ENCODE data around the gene COX7C. TPM values are rescaled to one million over a fixed set of nuclear protein-coding genes. Genes with fewer than 3 reads are reported as not detected.

Gene COX7C
- total and polyA plus RNA-seq, 9 of the 15 experiments (the other 6 are each of a cell fraction or from before 2014, with no cell fraction given) = 576 to 1,783 (median 996) TPM

DNA sequence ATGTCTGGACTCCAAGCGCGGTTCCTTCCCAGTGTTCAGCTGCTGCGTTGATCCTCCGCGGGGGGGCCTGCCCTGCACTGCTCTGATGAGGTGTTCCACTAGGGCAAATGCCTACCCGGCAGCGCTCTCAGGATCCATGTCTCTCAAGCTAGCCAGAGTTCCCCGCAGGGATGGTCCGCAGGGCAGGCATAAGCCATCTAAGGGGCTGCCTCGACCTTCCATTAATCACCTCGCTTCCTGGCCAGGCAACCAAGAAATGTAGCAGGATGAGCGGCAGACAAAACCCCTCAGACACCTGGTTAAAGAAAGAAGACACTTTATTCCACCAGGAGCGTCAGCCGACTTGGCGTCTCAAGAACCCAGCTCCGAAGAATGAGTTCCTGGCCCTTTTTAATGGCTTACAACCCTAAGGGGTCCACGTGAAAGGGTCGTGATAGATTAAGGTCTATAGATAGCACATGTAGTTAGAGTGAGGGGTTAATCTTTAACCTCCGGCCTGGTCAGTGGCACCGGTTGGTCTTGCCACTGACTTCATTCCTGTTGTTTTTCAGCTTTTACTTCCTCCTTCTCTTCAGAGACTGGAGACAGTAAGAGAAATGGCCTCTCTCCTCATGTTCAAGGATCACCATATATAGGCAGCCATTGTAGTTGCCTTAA lies 47.2 kb upstream of the COX7C start (continued):
- TF ChIP-seq, protein P1, sequence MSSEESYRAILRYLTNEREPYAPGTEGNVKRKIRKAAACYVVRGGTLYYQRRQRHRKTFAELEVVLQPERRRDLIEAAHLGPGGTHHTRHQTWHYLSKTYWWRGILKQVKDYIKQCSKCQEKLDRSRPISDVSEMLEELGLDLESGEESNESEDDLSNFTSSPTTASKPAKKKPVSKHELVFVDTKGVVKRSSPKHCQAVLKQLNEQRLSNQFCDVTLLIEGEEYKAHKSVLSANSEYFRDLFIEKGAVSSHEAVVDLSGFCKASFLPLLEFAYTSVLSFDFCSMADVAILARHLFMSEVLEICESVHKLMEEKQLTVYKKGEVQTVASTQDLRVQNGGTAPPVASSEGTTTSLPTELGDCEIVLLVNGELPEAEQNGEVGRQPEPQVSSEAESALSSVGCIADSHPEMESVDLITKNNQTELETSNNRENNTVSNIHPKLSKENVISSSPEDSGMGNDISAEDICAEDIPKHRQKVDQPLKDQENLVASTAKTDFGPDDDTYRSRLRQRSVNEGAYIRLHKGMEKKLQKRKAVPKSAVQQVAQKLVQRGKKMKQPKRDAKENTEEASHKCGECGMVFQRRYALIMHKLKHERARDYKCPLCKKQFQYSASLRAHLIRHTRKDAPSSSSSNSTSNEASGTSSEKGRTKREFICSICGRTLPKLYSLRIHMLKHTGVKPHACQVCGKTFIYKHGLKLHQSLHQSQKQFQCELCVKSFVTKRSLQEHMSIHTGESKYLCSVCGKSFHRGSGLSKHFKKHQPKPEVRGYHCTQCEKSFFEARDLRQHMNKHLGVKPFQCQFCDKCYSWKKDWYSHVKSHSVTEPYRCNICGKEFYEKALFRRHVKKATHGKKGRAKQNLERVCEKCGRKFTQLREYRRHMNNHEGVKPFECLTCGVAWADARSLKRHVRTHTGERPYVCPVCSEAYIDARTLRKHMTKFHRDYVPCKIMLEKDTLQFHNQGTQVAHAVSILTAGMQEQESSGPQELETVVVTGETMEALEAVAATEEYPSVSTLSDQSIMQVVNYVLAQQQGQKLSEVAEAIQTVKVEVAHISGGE (CRISPR knock-in tag; IDR thresholded peaks at IDR 0.05) = peak in 1 of 3 experiments; percentile 30; a peak in 1 of 6 replicates
- TF ChIP-seq, protein P2, sequence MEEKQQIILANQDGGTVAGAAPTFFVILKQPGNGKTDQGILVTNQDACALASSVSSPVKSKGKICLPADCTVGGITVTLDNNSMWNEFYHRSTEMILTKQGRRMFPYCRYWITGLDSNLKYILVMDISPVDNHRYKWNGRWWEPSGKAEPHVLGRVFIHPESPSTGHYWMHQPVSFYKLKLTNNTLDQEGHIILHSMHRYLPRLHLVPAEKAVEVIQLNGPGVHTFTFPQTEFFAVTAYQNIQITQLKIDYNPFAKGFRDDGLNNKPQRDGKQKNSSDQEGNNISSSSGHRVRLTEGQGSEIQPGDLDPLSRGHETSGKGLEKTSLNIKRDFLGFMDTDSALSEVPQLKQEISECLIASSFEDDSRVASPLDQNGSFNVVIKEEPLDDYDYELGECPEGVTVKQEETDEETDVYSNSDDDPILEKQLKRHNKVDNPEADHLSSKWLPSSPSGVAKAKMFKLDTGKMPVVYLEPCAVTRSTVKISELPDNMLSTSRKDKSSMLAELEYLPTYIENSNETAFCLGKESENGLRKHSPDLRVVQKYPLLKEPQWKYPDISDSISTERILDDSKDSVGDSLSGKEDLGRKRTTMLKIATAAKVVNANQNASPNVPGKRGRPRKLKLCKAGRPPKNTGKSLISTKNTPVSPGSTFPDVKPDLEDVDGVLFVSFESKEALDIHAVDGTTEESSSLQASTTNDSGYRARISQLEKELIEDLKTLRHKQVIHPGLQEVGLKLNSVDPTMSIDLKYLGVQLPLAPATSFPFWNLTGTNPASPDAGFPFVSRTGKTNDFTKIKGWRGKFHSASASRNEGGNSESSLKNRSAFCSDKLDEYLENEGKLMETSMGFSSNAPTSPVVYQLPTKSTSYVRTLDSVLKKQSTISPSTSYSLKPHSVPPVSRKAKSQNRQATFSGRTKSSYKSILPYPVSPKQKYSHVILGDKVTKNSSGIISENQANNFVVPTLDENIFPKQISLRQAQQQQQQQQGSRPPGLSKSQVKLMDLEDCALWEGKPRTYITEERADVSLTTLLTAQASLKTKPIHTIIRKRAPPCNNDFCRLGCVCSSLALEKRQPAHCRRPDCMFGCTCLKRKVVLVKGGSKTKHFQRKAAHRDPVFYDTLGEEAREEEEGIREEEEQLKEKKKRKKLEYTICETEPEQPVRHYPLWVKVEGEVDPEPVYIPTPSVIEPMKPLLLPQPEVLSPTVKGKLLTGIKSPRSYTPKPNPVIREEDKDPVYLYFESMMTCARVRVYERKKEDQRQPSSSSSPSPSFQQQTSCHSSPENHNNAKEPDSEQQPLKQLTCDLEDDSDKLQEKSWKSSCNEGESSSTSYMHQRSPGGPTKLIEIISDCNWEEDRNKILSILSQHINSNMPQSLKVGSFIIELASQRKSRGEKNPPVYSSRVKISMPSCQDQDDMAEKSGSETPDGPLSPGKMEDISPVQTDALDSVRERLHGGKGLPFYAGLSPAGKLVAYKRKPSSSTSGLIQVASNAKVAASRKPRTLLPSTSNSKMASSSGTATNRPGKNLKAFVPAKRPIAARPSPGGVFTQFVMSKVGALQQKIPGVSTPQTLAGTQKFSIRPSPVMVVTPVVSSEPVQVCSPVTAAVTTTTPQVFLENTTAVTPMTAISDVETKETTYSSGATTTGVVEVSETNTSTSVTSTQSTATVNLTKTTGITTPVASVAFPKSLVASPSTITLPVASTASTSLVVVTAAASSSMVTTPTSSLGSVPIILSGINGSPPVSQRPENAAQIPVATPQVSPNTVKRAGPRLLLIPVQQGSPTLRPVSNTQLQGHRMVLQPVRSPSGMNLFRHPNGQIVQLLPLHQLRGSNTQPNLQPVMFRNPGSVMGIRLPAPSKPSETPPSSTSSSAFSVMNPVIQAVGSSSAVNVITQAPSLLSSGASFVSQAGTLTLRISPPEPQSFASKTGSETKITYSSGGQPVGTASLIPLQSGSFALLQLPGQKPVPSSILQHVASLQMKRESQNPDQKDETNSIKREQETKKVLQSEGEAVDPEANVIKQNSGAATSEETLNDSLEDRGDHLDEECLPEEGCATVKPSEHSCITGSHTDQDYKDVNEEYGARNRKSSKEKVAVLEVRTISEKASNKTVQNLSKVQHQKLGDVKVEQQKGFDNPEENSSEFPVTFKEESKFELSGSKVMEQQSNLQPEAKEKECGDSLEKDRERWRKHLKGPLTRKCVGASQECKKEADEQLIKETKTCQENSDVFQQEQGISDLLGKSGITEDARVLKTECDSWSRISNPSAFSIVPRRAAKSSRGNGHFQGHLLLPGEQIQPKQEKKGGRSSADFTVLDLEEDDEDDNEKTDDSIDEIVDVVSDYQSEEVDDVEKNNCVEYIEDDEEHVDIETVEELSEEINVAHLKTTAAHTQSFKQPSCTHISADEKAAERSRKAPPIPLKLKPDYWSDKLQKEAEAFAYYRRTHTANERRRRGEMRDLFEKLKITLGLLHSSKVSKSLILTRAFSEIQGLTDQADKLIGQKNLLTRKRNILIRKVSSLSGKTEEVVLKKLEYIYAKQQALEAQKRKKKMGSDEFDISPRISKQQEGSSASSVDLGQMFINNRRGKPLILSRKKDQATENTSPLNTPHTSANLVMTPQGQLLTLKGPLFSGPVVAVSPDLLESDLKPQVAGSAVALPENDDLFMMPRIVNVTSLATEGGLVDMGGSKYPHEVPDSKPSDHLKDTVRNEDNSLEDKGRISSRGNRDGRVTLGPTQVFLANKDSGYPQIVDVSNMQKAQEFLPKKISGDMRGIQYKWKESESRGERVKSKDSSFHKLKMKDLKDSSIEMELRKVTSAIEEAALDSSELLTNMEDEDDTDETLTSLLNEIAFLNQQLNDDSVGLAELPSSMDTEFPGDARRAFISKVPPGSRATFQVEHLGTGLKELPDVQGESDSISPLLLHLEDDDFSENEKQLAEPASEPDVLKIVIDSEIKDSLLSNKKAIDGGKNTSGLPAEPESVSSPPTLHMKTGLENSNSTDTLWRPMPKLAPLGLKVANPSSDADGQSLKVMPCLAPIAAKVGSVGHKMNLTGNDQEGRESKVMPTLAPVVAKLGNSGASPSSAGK (IDR thresholded peaks at IDR 0.05) = peak; percentile 40
- TF ChIP-seq TAF9B (IDR thresholded peaks at IDR 0.05; ENCODE audit: partially characterized antibody) = peak; percentile 47
- no peak for TF ChIP-seq GTF2E2 (tag; IDR thresholded peaks at IDR 0.05)
- no peak for TF ChIP-seq KLF1 (tag; IDR thresholded peaks at IDR 0.05)
- no peak for TF ChIP-seq NCOA4 (IDR thresholded peaks at IDR 0.05; ENCODE audit: partially characterized antibody)
- peak; percentile 59; the same call in 1 of the 2 replicates for TF ChIP-seq CTBP1 (IDR thresholded peaks at IDR 0.05; ENCODE audit: borderline replicate concordance)
- TF ChIP-seq, protein P3, sequence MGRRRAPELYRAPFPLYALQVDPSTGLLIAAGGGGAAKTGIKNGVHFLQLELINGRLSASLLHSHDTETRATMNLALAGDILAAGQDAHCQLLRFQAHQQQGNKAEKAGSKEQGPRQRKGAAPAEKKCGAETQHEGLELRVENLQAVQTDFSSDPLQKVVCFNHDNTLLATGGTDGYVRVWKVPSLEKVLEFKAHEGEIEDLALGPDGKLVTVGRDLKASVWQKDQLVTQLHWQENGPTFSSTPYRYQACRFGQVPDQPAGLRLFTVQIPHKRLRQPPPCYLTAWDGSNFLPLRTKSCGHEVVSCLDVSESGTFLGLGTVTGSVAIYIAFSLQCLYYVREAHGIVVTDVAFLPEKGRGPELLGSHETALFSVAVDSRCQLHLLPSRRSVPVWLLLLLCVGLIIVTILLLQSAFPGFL (CRISPR knock-in tag; IDR thresholded peaks at IDR 0.05) = 0 out of 2 replicates have a peak, but pooled peaks have one; percentile 34
- TF ChIP-seq MAZ (CRISPR knock-in tag; conservative IDR thresholded peaks at IDR 0.05 in 1 of 2, IDR thresholded peaks at IDR 0.05 in 1 of 2) = peak in 1 of 2 experiments; percentile 63; a peak in 1 of 4 replicates
- peak; percentile 68 for TF ChIP-seq CREM (IDR thresholded peaks at IDR 0.05; ENCODE audit: low read depth)
